SK-N-SH (cell line): Measurements from ENCODE around the gene ETV1.

Experiments used
- CTCF ChIP-seq: fragments of 200-600 bp; sonication (generic); IDR thresholded peaks from 2 replicates; pipeline ENCODE4 v1.6.1; 2017; ENCODE audit warnings: antibody characterized with exemption, mild to moderate bottlenecking, moderate library complexity
- EZH2phosphoT487 ChIP-seq: fragments of 200-600 bp; sonication (generic); IDR thresholded peaks from 2 replicates; pipeline ENCODE4 v1.6.1; 2017; ENCODE audit warnings: low read depth, mixed run types, mild to moderate bottlenecking, antibody characterized with exemption, moderate library complexity, borderline replicate concordance
- FOSL2 ChIP-seq: IDR thresholded peaks from 2 replicates; pipeline ENCODE4 v1.4.0; 2012; ENCODE audit warnings: low read depth, mild to moderate bottlenecking, moderate library complexity, borderline replicate concordance
- FOXM1 ChIP-seq: IDR thresholded peaks from 2 replicates; pipeline ENCODE4 v1.4.0; 2012; ENCODE audit warnings: low read depth, mild to moderate bottlenecking
- RCOR1 ChIP-seq: fragments of 150-350 bp; IDR thresholded peaks from 2 replicates; pipeline ENCODE4 v1.6.1; 2017; ENCODE audit warnings: antibody characterized with exemption, low read length
- RFX5 ChIP-seq: IDR thresholded peaks from 2 replicates; pipeline ENCODE4 v1.6.1; 2012; ENCODE audit warnings: mild to moderate bottlenecking, improper control_type of control experiment, low read length
- TAF1 ChIP-seq: IDR thresholded peaks from 2 replicates; pipeline ENCODE4 v1.6.1; 2012; ENCODE audit warnings: low read depth, mild to moderate bottlenecking, low read length, moderate library complexity, borderline replicate concordance
- TEAD4 ChIP-seq: IDR thresholded peaks from 2 replicates; pipeline ENCODE4 v1.4.0; 2012; ENCODE audit warnings: mild to moderate bottlenecking, borderline replicate concordance; ENCODE audit not compliant: insufficient read depth
- USF1 ChIP-seq: IDR thresholded peaks from 2 replicates; pipeline ENCODE4 v1.4.0; 2012; ENCODE audit warnings: low read depth, borderline replicate concordance
- YY1 ChIP-seq: IDR thresholded peaks from 2 replicates; pipeline ENCODE4 v1.4.0; 2012; ENCODE audit warnings: low read depth, mild to moderate bottlenecking
- ZBTB33 ChIP-seq: IDR thresholded peaks from 2 replicates; pipeline ENCODE4 v1.4.0; 2012; ENCODE audit warnings: low read depth, borderline replicate concordance
- TF ChIP-seq, protein P1 (sequence below): IDR thresholded peaks from 2 replicates; pipeline ENCODE4 v1.6.1; 2012; ENCODE audit warnings: mild to moderate bottlenecking, low read depth, low read length, moderate library complexity
- TF ChIP-seq, protein P2 (sequence below): fragments of 150-350 bp; IDR thresholded peaks from 2 replicates; pipeline ENCODE4 v1.6.1; 2017; ENCODE audit warnings: antibody characterized with exemption, low read length, low read depth, borderline replicate concordance

DNA sequence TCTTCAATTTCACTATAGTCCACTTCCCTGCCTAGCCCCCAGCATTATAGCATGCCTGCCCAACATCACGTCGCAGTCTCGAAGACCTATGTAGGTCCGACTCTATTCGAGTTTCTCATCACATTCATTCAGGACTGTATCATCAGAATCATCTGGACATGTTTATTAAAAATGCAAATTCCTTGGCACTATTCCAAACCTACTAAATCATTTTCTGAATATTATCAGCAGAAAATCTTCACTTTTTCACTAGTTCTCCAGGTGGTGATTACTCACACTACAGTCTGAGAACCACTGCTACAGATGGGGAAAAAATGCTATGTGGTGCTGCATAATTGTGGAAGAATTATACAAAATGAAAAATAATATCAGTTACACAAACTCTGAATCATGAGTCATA is 29.3 kb upstream of the ETV1 start:
- TF ChIP-seq FOSL2 (0 out of 2 replicates have a peak, but pooled peaks have one; percentile 6), ZBTB33 (no peak), CTCF (no peak), EZH2phosphoT487 (no peak), RFX5 (no peak), USF1 (no peak), TEAD4 (no peak), TAF1 (no peak), FOXM1 (no peak), RCOR1 (no peak), YY1 (no peak)
- TF ChIP-seq, protein P1, sequence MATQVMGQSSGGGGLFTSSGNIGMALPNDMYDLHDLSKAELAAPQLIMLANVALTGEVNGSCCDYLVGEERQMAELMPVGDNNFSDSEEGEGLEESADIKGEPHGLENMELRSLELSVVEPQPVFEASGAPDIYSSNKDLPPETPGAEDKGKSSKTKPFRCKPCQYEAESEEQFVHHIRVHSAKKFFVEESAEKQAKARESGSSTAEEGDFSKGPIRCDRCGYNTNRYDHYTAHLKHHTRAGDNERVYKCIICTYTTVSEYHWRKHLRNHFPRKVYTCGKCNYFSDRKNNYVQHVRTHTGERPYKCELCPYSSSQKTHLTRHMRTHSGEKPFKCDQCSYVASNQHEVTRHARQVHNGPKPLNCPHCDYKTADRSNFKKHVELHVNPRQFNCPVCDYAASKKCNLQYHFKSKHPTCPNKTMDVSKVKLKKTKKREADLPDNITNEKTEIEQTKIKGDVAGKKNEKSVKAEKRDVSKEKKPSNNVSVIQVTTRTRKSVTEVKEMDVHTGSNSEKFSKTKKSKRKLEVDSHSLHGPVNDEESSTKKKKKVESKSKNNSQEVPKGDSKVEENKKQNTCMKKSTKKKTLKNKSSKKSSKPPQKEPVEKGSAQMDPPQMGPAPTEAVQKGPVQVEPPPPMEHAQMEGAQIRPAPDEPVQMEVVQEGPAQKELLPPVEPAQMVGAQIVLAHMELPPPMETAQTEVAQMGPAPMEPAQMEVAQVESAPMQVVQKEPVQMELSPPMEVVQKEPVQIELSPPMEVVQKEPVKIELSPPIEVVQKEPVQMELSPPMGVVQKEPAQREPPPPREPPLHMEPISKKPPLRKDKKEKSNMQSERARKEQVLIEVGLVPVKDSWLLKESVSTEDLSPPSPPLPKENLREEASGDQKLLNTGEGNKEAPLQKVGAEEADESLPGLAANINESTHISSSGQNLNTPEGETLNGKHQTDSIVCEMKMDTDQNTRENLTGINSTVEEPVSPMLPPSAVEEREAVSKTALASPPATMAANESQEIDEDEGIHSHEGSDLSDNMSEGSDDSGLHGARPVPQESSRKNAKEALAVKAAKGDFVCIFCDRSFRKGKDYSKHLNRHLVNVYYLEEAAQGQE: no peak
- TF ChIP-seq, protein P2, sequence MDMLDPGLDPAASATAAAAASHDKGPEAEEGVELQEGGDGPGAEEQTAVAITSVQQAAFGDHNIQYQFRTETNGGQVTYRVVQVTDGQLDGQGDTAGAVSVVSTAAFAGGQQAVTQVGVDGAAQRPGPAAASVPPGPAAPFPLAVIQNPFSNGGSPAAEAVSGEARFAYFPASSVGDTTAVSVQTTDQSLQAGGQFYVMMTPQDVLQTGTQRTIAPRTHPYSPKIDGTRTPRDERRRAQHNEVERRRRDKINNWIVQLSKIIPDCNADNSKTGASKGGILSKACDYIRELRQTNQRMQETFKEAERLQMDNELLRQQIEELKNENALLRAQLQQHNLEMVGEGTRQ: no peak
